GM19397 (cell line): ENCODE measurements around the gene AZIN2.
"Not testable (repeated sequence)": the region's sequence is repeated elsewhere in the genome, so short reads cannot be mapped to it uniquely, and the experiment has no call there.

Experiments
- ATAC-seq: cut with Tn5 transposase; IDR thresholded peaks from one replicate; pipeline ENCODE4 v1.9.1; 2021; ENCODE audit warnings: mild to moderate bottlenecking, moderate library complexity; ENCODE audit not compliant: unreplicated experiment

Gene AZIN2

GRCh38 chr1:33126411-33127000 lies 45.6 kb downstream of the AZIN2 start:
- no peak for ATAC-seq

GRCh38 chr1:33127001-33127823 lies 46.3 kb downstream of the AZIN2 start:
- peak; percentile 98 for ATAC-seq

- no peak for ATAC-seq
Measured at GRCh38 chr1:33128781-33129180, 47.8 kb downstream of the AZIN2 start.

GRCh38 chr1:33130297-33130696 lies 49.3 kb downstream of the AZIN2 start:
- ATAC-seq, result no peak

GRCh38 chr1:33131191-33131590 lies 50.2 kb downstream of the AZIN2 start:
- no peak for ATAC-seq

GRCh38 chr1:33132549-33132948 lies 51.6 kb downstream of the AZIN2 start:
- no peak for ATAC-seq

GRCh38 chr1:33133478-33134105 lies 52.6 kb downstream of the AZIN2 start:
- ATAC-seq, result no peak

GRCh38 chr1:33136041-33136440 lies 55.1 kb downstream of the AZIN2 start:
- not testable (repeated sequence) for ATAC-seq

- ATAC-seq, result no peak
Measured at GRCh38 chr1:33137800-33138199, 56.8 kb downstream of the AZIN2 start.

GRCh38 chr1:33140153-33141149 lies 59.5 kb downstream of the AZIN2 start:
- no peak for ATAC-seq

GRCh38 chr1:33141216-33141615 lies 60.3 kb downstream of the AZIN2 start:
- ATAC-seq, result no peak

GRCh38 chr1:33141781-33142180 lies 60.8 kb downstream of the AZIN2 start:
- no peak for ATAC-seq

GRCh38 chr1:33142483-33143064 lies 61.6 kb downstream of the AZIN2 start:
- ATAC-seq, result no peak

- no peak for ATAC-seq
Measured at GRCh38 chr1:33143176-33143575, 62.2 kb downstream of the AZIN2 start.

- no peak for ATAC-seq
Measured at GRCh38 chr1:33143698-33144097, 62.7 kb downstream of the AZIN2 start.

- ATAC-seq, result no peak
Measured at GRCh38 chr1:33146003-33146402, 65.0 kb downstream of the AZIN2 start.

- no peak for ATAC-seq
Measured at GRCh38 chr1:33147275-33147996, 66.5 kb downstream of the AZIN2 start.

- ATAC-seq, result no peak
Measured at GRCh38 chr1:33147997-33148314, 67.0 kb downstream of the AZIN2 start.

- no peak for ATAC-seq
Measured at GRCh38 chr1:33148615-33149014, 67.7 kb downstream of the AZIN2 start.
